WTC11 (cell line): ENCODE data around the gene NFU1. TPM values are rescaled to one million over a fixed set of nuclear protein-coding genes. Genes with fewer than 3 reads are reported as not detected.

ENCODE experiments used
- ATAC-seq: fragments of 200-7000 bp; cut with Tn5 transposase; 2 replicates; pipeline ENCODE4 v1.10.0; 2021; ENCODE audit warnings: mild to moderate bottlenecking, moderate library complexity
- CTCF ChIA-PET: fragments of 300-600 bp; sonication (Branson Sonifier 250); formaldehyde crosslinking; loops from one replicate; lab custom pipeline; 2021; ENCODE audit warnings: antibody characterized with exemption; lab: Charles Lee
- POLR2A ChIA-PET: fragments of 350-600 bp; sonication (Branson Sonifier 250); formaldehyde crosslinking; loops from one replicate; lab custom pipeline; 2021; ENCODE audit warnings: antibody characterized with exemption; lab: Charles Lee
- DNase-seq: peaks from one replicate; pipeline ENCODE4 v3.0.0; 2021; ENCODE audit warnings: low spot score
- H3K27ac Mint-ChIP-seq: 2 replicates; pipeline ENCODE4 v1.8.0; 2021; ENCODE audit warnings: mixed read lengths
- H3K27me3 Mint-ChIP-seq: 2 replicates; pipeline ENCODE4 v1.8.0; 2021; ENCODE audit warnings: low read depth, mild to moderate bottlenecking, moderate library complexity, mixed read lengths
- H3K36me3 Mint-ChIP-seq: 2 replicates; pipeline ENCODE4 v1.8.0; 2021; ENCODE audit warnings: mixed read lengths
- H3K4me1 Mint-ChIP-seq: 2 replicates; pipeline ENCODE4 v1.8.0; 2022; ENCODE audit warnings: mixed read lengths
- H3K4me3 Mint-ChIP-seq: 2 replicates; pipeline ENCODE4 v1.8.0; 2021; ENCODE audit warnings: mild to moderate bottlenecking, moderate library complexity, mixed read lengths
- H3K9me3 Mint-ChIP-seq: 2 replicates; pipeline ENCODE4 v1.8.0; 2021; ENCODE audit warnings: mixed read lengths
- ATF1 ChIP-seq: sonication (generic); formaldehyde crosslinking; IDR thresholded peaks from 2 replicates; pipeline ENCODE4 v1.8.1; 2023; ENCODE audit warnings: mild to moderate bottlenecking, moderate library complexity, missing genetic modification reagents
- CBFB ChIP-seq: sonication (generic); formaldehyde crosslinking; IDR thresholded peaks from 2 replicates; pipeline ENCODE4 v1.8.1; 2022; ENCODE audit warnings: mild to moderate bottlenecking, low read depth, missing genetic modification reagents
- CREB1 ChIP-seq: sonication (generic); formaldehyde crosslinking; IDR thresholded peaks from 2 replicates; pipeline ENCODE4 v1.8.0; 2023; ENCODE audit warnings: mild to moderate bottlenecking, missing genetic modification reagents
- EMX1 ChIP-seq: fragments of 250-450 bp; sonication (Bioruptor Pico); IDR thresholded peaks from 2 replicates; pipeline ENCODE4 v1.8.0; 2021; ENCODE audit warnings: mild to moderate bottlenecking
- FOXK1 ChIP-seq: sonication (generic); formaldehyde crosslinking; IDR thresholded peaks from 2 replicates; pipeline ENCODE4 v1.8.0; 2022; ENCODE audit warnings: mild to moderate bottlenecking, moderate library complexity, missing genetic modification reagents
- GABPB1 ChIP-seq: sonication (generic); formaldehyde crosslinking; IDR thresholded peaks from 2 replicates; pipeline ENCODE4 v1.8.1; 2023; ENCODE audit warnings: mild to moderate bottlenecking, missing genetic modification reagents
- JUN ChIP-seq: sonication (generic); formaldehyde crosslinking; IDR thresholded peaks from 2 replicates; pipeline ENCODE4 v1.8.0; 2023; ENCODE audit warnings: mild to moderate bottlenecking, missing genetic modification reagents
- KAT7 ChIP-seq: sonication (generic); formaldehyde crosslinking; IDR thresholded peaks from 2 replicates; pipeline ENCODE4 v1.8.1; 2023; ENCODE audit warnings: missing genetic modification reagents, mild to moderate bottlenecking, borderline replicate concordance
- NFE2L1 ChIP-seq: sonication (generic); formaldehyde crosslinking; IDR thresholded peaks from 2 replicates; pipeline ENCODE4 v1.8.1; 2023; ENCODE audit warnings: missing genetic modification reagents
- NR1H2 ChIP-seq: sonication (generic); formaldehyde crosslinking; IDR thresholded peaks from 2 replicates; pipeline ENCODE4 v1.9.0; 2021; ENCODE audit warnings: mild to moderate bottlenecking, moderate library complexity, missing genetic modification reagents
- OVOL2 ChIP-seq: fragments of 250-450 bp; sonication (Bioruptor Pico); IDR thresholded peaks from 2 replicates; pipeline ENCODE4 v1.9.0; 2021; ENCODE audit warnings: mild to moderate bottlenecking, borderline replicate concordance
- RORB ChIP-seq: fragments of 250-450 bp; sonication (Bioruptor Pico); IDR thresholded peaks from 2 replicates; pipeline ENCODE4 v1.9.0; 2021; ENCODE audit warnings: mild to moderate bottlenecking
- TP53 ChIP-seq: sonication (generic); formaldehyde crosslinking; IDR thresholded peaks from 2 replicates; pipeline ENCODE4 v1.8.1; 2023; ENCODE audit warnings: mild to moderate bottlenecking, missing genetic modification reagents
- total RNA-seq: library from RNA; stranded (reverse); gene quantifications from 3 replicates; pipeline ENCODE4 v1.2.3, GENCODE V29; 2021
- TF ChIP-seq, protein P1 (sequence below): sonication (generic); formaldehyde crosslinking; IDR thresholded peaks from 2 replicates; pipeline ENCODE4 v1.8.0; 2023; ENCODE audit warnings: missing genetic modification reagents
- TF ChIP-seq, protein P2 (sequence below): sonication (generic); formaldehyde crosslinking; IDR thresholded peaks from 2 replicates; pipeline ENCODE4 v1.8.1; 2023; ENCODE audit warnings: mild to moderate bottlenecking, missing genetic modification reagents, moderate library complexity
- TF ChIP-seq, protein P3 (sequence below): fragments of 250-450 bp; sonication (Bioruptor Pico); IDR thresholded peaks from 2 replicates; pipeline ENCODE4 v1.9.0; 2021; ENCODE audit warnings: mild to moderate bottlenecking, borderline replicate concordance
- TF ChIP-seq, protein P4 (sequence below): fragments of 250-450 bp; sonication (Bioruptor Pico); IDR thresholded peaks from 2 replicates; pipeline ENCODE4 v2.1.2; 2022; ENCODE audit warnings: mild to moderate bottlenecking, moderate library complexity
- TF ChIP-seq, protein P5 (sequence below): sonication (generic); formaldehyde crosslinking; IDR thresholded peaks from 2 replicates; pipeline ENCODE4 v1.8.1; 2023; ENCODE audit warnings: mild to moderate bottlenecking, missing genetic modification reagents
- TF ChIP-seq, protein P6 (sequence below): fragments of 250-450 bp; sonication (Bioruptor Pico); conservative IDR thresholded peaks from 2 replicates; pipeline ENCODE4 v1.9.0; 2021; ENCODE audit warnings: mild to moderate bottlenecking

NFU1 gene
- total RNA-seq, 1 experiment from 2014 or later, result 39.3 TPM

DNA sequence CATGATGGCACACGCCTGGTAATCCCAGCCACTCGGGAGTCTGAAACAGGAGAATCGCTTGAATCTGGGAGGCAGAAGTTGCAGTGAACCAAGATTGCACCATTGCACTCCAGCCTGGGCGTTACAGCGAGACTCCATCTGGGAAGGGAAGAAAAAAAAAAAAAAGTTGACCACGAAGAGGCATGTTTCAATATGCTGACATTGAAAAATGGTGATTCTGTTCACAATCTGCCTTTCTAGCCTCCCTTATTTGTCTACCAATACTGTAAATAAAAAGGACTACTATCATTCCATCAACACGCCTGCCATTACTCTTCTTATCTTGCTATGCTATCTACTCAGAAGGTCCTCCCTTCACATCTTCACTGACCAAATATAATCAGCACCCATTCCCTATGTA lies 68.6 kb downstream of the NFU1 start:
- DNase-seq (no peak), ATAC-seq (no peak)
- Mint-ChIP-seq H3K27me3 (no peaks in the 10 kb centered on the region), H3K4me3 (no peak overlapping the region), H3K36me3 (peaks cover 61% of the 10 kb centered on the region), H3K9me3 (no peaks in the 10 kb centered on the region), H3K27ac (peak overlapping the region; percentile 14; the same call in 1 of the 2 replicates), H3K4me1 (no peaks in the 10 kb centered on the region)
- CTCF ChIA-PET, result no interaction called here
- TF ChIP-seq, protein P1, sequence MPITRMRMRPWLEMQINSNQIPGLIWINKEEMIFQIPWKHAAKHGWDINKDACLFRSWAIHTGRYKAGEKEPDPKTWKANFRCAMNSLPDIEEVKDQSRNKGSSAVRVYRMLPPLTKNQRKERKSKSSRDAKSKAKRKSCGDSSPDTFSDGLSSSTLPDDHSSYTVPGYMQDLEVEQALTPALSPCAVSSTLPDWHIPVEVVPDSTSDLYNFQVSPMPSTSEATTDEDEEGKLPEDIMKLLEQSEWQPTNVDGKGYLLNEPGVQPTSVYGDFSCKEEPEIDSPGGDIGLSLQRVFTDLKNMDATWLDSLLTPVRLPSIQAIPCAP (CRISPR knock-in tag), result no peak
- TF ChIP-seq, protein P2, sequence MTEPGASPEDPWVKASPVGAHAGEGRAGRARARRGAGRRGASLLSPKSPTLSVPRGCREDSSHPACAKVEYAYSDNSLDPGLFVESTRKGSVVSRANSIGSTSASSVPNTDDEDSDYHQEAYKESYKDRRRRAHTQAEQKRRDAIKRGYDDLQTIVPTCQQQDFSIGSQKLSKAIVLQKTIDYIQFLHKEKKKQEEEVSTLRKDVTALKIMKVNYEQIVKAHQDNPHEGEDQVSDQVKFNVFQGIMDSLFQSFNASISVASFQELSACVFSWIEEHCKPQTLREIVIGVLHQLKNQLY (CRISPR knock-in tag), result no peak
- TF ChIP-seq RORB (CRISPR knock-in tag), result no peak
- TF ChIP-seq NFE2L1 (CRISPR knock-in tag), result no peak
- no peak for TF ChIP-seq GABPB1
- TF ChIP-seq, protein P3, sequence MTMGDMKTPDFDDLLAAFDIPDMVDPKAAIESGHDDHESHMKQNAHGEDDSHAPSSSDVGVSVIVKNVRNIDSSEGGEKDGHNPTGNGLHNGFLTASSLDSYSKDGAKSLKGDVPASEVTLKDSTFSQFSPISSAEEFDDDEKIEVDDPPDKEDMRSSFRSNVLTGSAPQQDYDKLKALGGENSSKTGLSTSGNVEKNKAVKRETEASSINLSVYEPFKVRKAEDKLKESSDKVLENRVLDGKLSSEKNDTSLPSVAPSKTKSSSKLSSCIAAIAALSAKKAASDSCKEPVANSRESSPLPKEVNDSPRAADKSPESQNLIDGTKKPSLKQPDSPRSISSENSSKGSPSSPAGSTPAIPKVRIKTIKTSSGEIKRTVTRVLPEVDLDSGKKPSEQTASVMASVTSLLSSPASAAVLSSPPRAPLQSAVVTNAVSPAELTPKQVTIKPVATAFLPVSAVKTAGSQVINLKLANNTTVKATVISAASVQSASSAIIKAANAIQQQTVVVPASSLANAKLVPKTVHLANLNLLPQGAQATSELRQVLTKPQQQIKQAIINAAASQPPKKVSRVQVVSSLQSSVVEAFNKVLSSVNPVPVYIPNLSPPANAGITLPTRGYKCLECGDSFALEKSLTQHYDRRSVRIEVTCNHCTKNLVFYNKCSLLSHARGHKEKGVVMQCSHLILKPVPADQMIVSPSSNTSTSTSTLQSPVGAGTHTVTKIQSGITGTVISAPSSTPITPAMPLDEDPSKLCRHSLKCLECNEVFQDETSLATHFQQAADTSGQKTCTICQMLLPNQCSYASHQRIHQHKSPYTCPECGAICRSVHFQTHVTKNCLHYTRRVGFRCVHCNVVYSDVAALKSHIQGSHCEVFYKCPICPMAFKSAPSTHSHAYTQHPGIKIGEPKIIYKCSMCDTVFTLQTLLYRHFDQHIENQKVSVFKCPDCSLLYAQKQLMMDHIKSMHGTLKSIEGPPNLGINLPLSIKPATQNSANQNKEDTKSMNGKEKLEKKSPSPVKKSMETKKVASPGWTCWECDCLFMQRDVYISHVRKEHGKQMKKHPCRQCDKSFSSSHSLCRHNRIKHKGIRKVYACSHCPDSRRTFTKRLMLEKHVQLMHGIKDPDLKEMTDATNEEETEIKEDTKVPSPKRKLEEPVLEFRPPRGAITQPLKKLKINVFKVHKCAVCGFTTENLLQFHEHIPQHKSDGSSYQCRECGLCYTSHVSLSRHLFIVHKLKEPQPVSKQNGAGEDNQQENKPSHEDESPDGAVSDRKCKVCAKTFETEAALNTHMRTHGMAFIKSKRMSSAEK (CRISPR knock-in tag), result no peak
- TF ChIP-seq NR1H2 (CRISPR knock-in tag), result no peak
- no peak for TF ChIP-seq CBFB (CRISPR knock-in tag)
- TF ChIP-seq, protein P4, sequence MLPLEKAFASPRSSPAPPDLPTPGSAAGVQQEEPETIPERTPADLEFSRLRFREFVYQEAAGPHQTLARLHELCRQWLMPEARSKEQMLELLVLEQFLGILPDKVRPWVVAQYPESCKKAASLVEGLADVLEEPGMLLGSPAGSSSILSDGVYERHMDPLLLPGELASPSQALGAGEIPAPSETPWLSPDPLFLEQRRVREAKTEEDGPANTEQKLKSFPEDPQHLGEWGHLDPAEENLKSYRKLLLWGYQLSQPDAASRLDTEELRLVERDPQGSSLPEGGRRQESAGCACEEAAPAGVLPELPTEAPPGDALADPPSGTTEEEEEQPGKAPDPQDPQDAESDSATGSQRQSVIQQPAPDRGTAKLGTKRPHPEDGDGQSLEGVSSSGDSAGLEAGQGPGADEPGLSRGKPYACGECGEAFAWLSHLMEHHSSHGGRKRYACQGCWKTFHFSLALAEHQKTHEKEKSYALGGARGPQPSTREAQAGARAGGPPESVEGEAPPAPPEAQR (CRISPR knock-in tag), result no peak
- TF ChIP-seq TP53, result no peak
- TF ChIP-seq, protein P5, sequence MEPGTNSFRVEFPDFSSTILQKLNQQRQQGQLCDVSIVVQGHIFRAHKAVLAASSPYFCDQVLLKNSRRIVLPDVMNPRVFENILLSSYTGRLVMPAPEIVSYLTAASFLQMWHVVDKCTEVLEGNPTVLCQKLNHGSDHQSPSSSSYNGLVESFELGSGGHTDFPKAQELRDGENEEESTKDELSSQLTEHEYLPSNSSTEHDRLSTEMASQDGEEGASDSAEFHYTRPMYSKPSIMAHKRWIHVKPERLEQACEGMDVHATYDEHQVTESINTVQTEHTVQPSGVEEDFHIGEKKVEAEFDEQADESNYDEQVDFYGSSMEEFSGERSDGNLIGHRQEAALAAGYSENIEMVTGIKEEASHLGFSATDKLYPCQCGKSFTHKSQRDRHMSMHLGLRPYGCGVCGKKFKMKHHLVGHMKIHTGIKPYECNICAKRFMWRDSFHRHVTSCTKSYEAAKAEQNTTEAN (CRISPR knock-in tag), result no peak
- no peak for TF ChIP-seq EMX1 (CRISPR knock-in tag)
- TF ChIP-seq, protein P6, sequence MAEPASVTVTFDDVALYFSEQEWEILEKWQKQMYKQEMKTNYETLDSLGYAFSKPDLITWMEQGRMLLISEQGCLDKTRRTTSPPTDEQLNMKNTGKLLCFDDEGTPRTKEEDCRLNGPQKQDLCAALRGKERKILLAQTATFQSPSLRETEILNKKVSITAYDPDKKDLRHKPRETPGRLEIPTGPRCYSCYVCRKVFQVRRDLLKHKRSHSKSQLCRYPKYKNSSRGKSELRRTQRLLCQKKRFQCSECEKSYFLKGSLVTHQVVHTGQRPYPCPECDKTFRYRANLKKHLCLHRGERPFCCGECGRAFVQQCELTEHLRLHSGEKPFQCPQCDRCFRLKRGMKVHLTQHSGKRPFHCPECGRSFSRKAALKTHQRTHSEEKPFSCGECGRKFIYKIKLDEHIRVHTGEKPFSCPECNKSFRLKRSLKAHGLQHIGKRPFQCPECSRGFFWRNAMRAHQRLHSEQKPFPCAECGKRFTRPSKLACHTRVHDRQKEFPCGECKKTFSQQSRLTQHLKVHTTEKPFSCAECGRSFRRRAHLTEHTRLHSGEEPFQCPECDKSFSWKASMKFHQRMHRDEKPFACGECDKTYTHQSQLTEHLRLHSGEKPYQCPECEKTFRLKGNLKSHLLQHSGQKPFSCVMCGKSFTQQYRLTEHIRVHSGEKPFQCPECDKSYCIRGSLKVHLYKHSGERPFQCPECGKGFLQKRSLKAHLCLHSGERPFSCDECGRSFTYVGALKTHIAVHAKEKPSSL (CRISPR knock-in tag), result no peak
- TF ChIP-seq JUN (CRISPR knock-in tag), result no peak
- POLR2A ChIA-PET, result no interaction called here

DNA sequence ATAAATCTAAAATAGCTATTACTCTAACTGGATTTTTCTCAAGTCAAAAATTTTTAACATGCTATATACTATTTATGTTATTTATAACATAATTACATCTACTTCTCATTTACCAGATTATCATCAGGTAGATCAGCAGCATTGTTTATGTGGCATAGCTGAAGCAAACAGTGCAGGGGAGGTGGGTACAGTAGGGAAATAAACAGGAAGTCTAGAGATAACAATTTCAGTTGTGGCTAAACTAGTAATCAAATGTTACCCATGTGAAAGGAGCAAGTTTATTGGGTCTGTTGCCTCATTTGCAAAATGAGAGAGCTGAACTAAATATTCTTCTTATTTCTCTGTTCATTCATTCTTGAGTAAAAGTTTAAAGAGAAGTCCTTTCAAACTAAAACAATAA lies 77.9 kb downstream of the NFU1 start:
- CTCF ChIA-PET, result interaction anchor here (0.8 to 2.3 kb wide), 2 partner anchors 52 to 78 kb away, joined by 3 to 6 read pairs; partner anchors contain the start of gene NFU1
- Mint-ChIP-seq H3K27ac (peak overlapping the region; percentile 91), H3K4me1 (peaks cover 29% of the 10 kb centered on the region), H3K27me3 (no peaks in the 10 kb centered on the region), H3K36me3 (peaks cover 62% of the 10 kb centered on the region), H3K4me3 (no peak overlapping the region), H3K9me3 (no peaks in the 10 kb centered on the region)
- DNase-seq, result no peak
- POLR2A ChIA-PET, result no interaction called here
- TF ChIP-seq OVOL2 (CRISPR knock-in tag) (no peak), ATF1 (no peak), KAT7 (CRISPR knock-in tag) (no peak), FOXK1 (CRISPR knock-in tag) (no peak), CREB1 (no peak)
- TF ChIP-seq, protein P5 (CRISPR knock-in tag), result no peak
- no peak for ATAC-seq
